ENCODE data around the gene C8A.

DNA sequence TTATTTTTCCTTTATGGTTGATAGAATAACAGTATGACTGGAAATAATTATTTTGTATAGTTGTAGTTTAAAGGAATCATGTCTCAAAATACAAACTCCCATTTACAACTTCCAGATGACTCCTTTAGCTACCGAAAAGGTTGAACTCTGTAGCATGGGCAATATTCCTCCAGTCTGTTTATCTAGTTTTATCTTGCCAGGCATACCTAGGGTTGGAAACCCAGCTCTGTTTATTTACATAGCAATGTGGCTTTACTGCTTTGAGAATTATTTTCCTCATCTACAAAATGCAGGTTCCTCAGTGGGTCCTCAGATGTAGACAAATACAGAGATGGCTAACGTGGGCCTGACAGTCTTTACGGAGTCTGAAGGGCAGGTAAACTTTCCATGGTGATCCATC, 51.1 kb downstream of the C8A start:
- TF ChIP-seq, protein P1, sequence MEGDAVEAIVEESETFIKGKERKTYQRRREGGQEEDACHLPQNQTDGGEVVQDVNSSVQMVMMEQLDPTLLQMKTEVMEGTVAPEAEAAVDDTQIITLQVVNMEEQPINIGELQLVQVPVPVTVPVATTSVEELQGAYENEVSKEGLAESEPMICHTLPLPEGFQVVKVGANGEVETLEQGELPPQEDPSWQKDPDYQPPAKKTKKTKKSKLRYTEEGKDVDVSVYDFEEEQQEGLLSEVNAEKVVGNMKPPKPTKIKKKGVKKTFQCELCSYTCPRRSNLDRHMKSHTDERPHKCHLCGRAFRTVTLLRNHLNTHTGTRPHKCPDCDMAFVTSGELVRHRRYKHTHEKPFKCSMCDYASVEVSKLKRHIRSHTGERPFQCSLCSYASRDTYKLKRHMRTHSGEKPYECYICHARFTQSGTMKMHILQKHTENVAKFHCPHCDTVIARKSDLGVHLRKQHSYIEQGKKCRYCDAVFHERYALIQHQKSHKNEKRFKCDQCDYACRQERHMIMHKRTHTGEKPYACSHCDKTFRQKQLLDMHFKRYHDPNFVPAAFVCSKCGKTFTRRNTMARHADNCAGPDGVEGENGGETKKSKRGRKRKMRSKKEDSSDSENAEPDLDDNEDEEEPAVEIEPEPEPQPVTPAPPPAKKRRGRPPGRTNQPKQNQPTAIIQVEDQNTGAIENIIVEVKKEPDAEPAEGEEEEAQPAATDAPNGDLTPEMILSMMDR (conservative IDR thresholded peaks at IDR 0.05): no peak
- TF ChIP-seq EZH2 (IDR thresholded peaks at IDR 0.05; ENCODE audit: low read depth): no peak
